Smooth muscle cell (in vitro differentiated cells): ENCODE results near the gene GALR1. TPM values are rescaled to one million over a fixed set of nuclear protein-coding genes. Genes with fewer than 3 reads are reported as not detected.

Experiments
- DNase-seq: peaks from one replicate; lab custom pipeline; 2025; ENCODE audit not compliant: unreplicated experiment; lab: John Stamatoyannopoulos, UW
- H2AFZ ChIP-seq: fragments of 200-600 bp; sonication (generic); 2 replicates; pipeline ENCODE4 v1.6.0; 2016; ENCODE audit warnings: antibody characterized with exemption, low read depth, mild to moderate bottlenecking
- H3F3A ChIP-seq: fragments of 200-600 bp; sonication (generic); 2 replicates; pipeline ENCODE4 v1.6.0; 2017; ENCODE audit warnings: antibody characterized with exemption, low read depth
- H3K27ac ChIP-seq: fragments of 200-600 bp; sonication (generic); 2 replicates; pipeline ENCODE4 v1.5.1; 2016; ENCODE audit warnings: low read depth, mild to moderate bottlenecking
- H3K27me3 ChIP-seq: fragments of 200-600 bp; sonication (generic); 2 replicates; pipeline ENCODE4 v1.6.1; 2016; ENCODE audit warnings: low read depth, mild to moderate bottlenecking
- H3K36me3 ChIP-seq: fragments of 200-600 bp; sonication (generic); 2 replicates; pipeline ENCODE4 v1.5.1; 2016; ENCODE audit warnings: low read depth
- H3K4me1 ChIP-seq: fragments of 200-600 bp; sonication (generic); 2 replicates; pipeline ENCODE4 v1.5.1; 2016; ENCODE audit warnings: low read depth
- H3K4me2 ChIP-seq: fragments of 200-600 bp; sonication (generic); 2 replicates; pipeline ENCODE4 v1.6.0; 2016; ENCODE audit warnings: mild to moderate bottlenecking
- H3K4me3 ChIP-seq: fragments of 200-600 bp; sonication (generic); 2 replicates; pipeline ENCODE4 v1.5.1; 2016; ENCODE audit warnings: mild to moderate bottlenecking
- H3K79me2 ChIP-seq: fragments of 200-600 bp; sonication (generic); 2 replicates; pipeline ENCODE4 v1.6.0; 2016; ENCODE audit warnings: low read depth, mild to moderate bottlenecking
- H3K9ac ChIP-seq: fragments of 200-600 bp; sonication (generic); 2 replicates; pipeline ENCODE4 v1.6.0; 2016; ENCODE audit warnings: low read depth
- H3K9me3 ChIP-seq: fragments of 200-600 bp; sonication (generic); replicated peaks from 2 replicates; pipeline ENCODE4 v1.5.1; 2016; ENCODE audit warnings: low read depth
- H4K20me1 ChIP-seq: fragments of 200-600 bp; sonication (generic); 2 replicates; pipeline ENCODE4 v1.6.0; 2016; ENCODE audit warnings: low read depth
- WGBS: methylation state at CpG from one replicate; pipeline ENCODE4 v1.1.7; 2016; ENCODE audit warnings: low lambda C conversion rate; 5-methylcytosine and 5-hydroxymethylcytosine counted together
- polyA plus RNA-seq: library from polyadenylated mRNA; unstranded; fragments of >200 nt; fragmentation: Nextera tagmentation; extraction: Ambion mirVana; gene quantifications from 2 replicates; pipeline ENCODE4 v1.2.1, GENCODE V29; 2016
- total RNA-seq: library from RNA; depleted of rRNA; stranded (reverse); fragments of >200 nt; gene quantifications from 2 replicates; pipeline ENCODE4 v1.2.3, GENCODE V29; 2014
- TF ChIP-seq, protein P1 (sequence below): fragments of 200-600 bp; sonication (generic); IDR thresholded peaks from 2 replicates; pipeline ENCODE4 v1.5.1; 2017; ENCODE audit warnings: borderline replicate concordance, mild to moderate bottlenecking, antibody characterized with exemption; ENCODE audit not compliant: insufficient read depth, poor library complexity, severe bottlenecking

The GALR1 gene
- total and polyA plus RNA-seq, 2 experiments from 2014 or later, result not detected

DNA sequence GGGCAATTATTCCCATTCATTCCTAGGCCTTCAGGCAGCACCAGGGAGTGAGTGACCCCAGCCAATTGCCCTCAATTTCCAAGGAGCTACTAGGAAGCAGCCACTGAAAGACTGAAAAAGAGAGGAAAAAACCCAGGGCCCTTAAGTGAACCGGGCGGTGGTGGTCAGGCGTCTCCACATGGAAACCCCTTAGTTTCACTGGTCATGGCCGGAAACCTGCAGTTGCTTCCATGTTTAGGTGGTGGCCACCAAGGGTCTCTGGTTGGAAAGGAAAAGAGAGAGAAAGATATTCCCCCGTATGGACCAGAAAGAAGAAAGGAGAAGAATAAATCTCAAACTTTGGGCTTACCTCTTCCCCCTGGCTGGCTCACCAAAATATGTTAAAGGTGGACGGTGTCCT lies 64.9 kb downstream of the GALR1 start:
- Histone ChIP-seq H3K4me2 (no peak overlapping the region), H3K79me2 (no peaks in the 10 kb centered on the region), H3K4me1 (no peaks in the 10 kb centered on the region), H3K27me3 (no peaks in the 10 kb centered on the region), H3F3A (no peaks in the 10 kb centered on the region), H3K9ac (no peak overlapping the region), H3K36me3 (no peaks in the 10 kb centered on the region), H3K9me3 (no peaks in the 10 kb centered on the region), H3K4me3 (no peak overlapping the region), H4K20me1 (no peaks in the 10 kb centered on the region), H3K27ac (no peak overlapping the region), H2AFZ (no peak overlapping the region)
- no peak for DNase-seq
- 94% methylated on average over 5 of the region's 6 CpGs for WGBS
- TF ChIP-seq, protein P1, sequence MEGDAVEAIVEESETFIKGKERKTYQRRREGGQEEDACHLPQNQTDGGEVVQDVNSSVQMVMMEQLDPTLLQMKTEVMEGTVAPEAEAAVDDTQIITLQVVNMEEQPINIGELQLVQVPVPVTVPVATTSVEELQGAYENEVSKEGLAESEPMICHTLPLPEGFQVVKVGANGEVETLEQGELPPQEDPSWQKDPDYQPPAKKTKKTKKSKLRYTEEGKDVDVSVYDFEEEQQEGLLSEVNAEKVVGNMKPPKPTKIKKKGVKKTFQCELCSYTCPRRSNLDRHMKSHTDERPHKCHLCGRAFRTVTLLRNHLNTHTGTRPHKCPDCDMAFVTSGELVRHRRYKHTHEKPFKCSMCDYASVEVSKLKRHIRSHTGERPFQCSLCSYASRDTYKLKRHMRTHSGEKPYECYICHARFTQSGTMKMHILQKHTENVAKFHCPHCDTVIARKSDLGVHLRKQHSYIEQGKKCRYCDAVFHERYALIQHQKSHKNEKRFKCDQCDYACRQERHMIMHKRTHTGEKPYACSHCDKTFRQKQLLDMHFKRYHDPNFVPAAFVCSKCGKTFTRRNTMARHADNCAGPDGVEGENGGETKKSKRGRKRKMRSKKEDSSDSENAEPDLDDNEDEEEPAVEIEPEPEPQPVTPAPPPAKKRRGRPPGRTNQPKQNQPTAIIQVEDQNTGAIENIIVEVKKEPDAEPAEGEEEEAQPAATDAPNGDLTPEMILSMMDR, result no peak

DNA sequence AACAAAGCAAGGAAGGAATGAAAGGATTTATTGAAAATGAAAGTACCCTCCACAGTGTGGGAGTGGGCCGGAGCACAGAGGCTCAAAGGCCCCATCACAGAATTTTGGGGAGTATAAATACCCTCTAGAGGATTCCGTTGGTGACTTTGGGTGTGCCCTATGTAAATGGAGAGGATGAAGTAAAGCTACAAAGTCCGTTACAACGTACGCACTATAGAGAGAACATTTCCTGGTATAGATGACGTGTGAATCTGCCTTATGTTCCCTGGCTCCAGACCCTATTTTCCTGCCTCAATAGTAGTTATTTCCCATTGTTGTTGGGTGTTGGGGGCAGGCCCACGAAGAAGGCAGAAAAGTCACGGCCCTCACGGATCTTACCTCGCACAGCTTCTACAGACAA lies 65.3 kb downstream of the GALR1 start:
- Histone ChIP-seq H3K36me3 (no peaks in the 10 kb centered on the region), H3K4me3 (no peak overlapping the region), H3K9ac (no peak overlapping the region), H3K27ac (no peak overlapping the region), H3F3A (no peaks in the 10 kb centered on the region), H3K27me3 (no peaks in the 10 kb centered on the region), H3K79me2 (no peaks in the 10 kb centered on the region), H3K9me3 (no peaks in the 10 kb centered on the region), H3K4me1 (no peaks in the 10 kb centered on the region), H2AFZ (no peak overlapping the region), H4K20me1 (no peaks in the 10 kb centered on the region), H3K4me2 (no peak overlapping the region)
- TF ChIP-seq, protein P1, result no peak
- WGBS, result 97% methylated on average over 10 of the region's 10 CpGs
- no peak for DNase-seq

DNA sequence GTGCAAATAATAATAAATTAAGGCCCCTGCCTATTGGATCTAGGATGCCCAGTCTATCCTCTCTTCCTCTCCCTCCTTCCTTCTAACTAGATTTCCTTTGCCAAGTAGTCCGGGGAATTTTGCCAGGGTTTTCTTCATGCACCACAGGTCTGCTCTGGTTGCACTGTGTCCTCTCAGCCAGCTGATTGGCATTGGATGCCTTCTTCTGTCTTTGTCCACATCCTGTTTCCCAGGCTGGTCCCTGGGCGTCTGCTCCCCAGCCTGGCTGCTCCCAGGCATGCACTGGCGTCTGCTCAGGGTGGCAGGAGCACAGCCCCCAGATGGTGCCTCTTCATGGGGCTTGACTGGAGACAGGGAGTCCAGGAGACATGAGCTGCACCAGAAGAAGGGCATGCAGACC lies 66.4 kb downstream of the GALR1 start:
- no peak for DNase-seq
- WGBS, result 90% methylated on average over 3 of the region's 3 CpGs
- Histone ChIP-seq H4K20me1 (no peaks in the 10 kb centered on the region), H3K9ac (no peak overlapping the region), H3K4me2 (no peak overlapping the region), H2AFZ (no peak overlapping the region), H3K4me1 (no peaks in the 10 kb centered on the region), H3F3A (no peaks in the 10 kb centered on the region), H3K36me3 (no peaks in the 10 kb centered on the region), H3K27ac (no peak overlapping the region), H3K4me3 (no peak overlapping the region), H3K79me2 (no peaks in the 10 kb centered on the region), H3K9me3 (no peaks in the 10 kb centered on the region), H3K27me3 (no peaks in the 10 kb centered on the region)
- TF ChIP-seq, protein P1, result no peak

DNA sequence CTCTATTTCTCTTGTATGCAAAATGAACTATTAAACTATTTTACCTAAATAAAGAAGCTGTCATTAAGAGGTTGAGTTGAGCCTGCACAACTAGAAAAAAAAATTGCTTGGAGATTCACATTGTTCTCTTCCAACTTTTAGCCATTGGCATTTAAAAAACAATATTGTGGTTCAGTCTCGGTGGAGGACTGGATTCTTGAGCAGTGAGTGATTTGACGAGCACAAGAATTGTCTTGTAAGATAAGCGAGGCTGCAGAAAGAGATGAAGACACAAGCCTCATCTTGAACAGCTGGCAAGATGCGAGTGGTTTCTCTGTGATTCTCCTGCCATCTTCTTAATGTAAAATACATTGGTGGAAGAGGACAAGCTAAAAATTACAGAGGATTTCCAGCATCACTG lies 67.0 kb downstream of the GALR1 start:
- Histone ChIP-seq H3K36me3 (no peaks in the 10 kb centered on the region), H3K27ac (no peak overlapping the region), H3F3A (no peaks in the 10 kb centered on the region), H4K20me1 (no peaks in the 10 kb centered on the region), H2AFZ (no peak overlapping the region), H3K27me3 (no peaks in the 10 kb centered on the region), H3K9ac (no peak overlapping the region), H3K4me2 (no peak overlapping the region), H3K4me1 (no peaks in the 10 kb centered on the region), H3K4me3 (no peak overlapping the region), H3K79me2 (no peaks in the 10 kb centered on the region), H3K9me3 (no peaks in the 10 kb centered on the region)
- DNase-seq, result no peak
- TF ChIP-seq, protein P1, result no peak
- 53% methylated on average over 4 of the region's 4 CpGs for WGBS
